Measurements from ENCODE around the gene ABI3.

Gene ABI3

GRCh38 chr17:49194297-49194607 lies 16.3 kb upstream of the ABI3 start:
- Histone ChIP-seq H3K79me2 (ENCODE audit: low read length) (no peaks in the 10 kb centered on the region), H3K9ac (ENCODE audit: low read length) (no peak overlapping the region), H3K36me3 (replicated peaks; ENCODE audit: low read depth, low read length) (no peaks in the 10 kb centered on the region), H4K20me1 (ENCODE audit: insufficient read depth, low read length) (no peaks in the 10 kb centered on the region), H3K27me3 (ENCODE audit: low read depth, low read length) (no peaks in the 10 kb centered on the region), H3K4me2 (ENCODE audit: low read length) (no peak overlapping the region), H3K27ac (ENCODE audit: low read length) (no peak overlapping the region), H3K4me3 (ENCODE audit: low read length) (no peak overlapping the region), H3K4me1 (ENCODE audit: low read length) (peaks cover 17% of the 10 kb centered on the region), H3K9me3 (ENCODE audit: insufficient read depth, low read length) (no peaks in the 10 kb centered on the region), H2AFZ (ENCODE audit: low read depth, low read length) (no peak overlapping the region)
- TF ChIP-seq CTCF (IDR thresholded peaks at IDR 0.05; ENCODE audit: low read depth, low read length) (no peak), EZH2phosphoT487 (IDR thresholded peaks at IDR 0.05; ENCODE audit: low read depth) (no peak)

GRCh38 chr17:49195751-49196150 lies 14.8 kb upstream of the ABI3 start:
- H3K9ac ChIP-seq (ENCODE audit: low read length): no peak overlapping the region
- no peaks in the 10 kb centered on the region for H3K36me3 ChIP-seq (replicated peaks; ENCODE audit: low read depth, low read length)
- H3K27ac ChIP-seq (ENCODE audit: low read length): no peak overlapping the region
- no peaks in the 10 kb centered on the region for H3K27me3 ChIP-seq (ENCODE audit: low read depth, low read length)
- no peak overlapping the region for H3K4me3 ChIP-seq (ENCODE audit: low read length)
- H3K79me2 ChIP-seq (ENCODE audit: low read length): no peaks in the 10 kb centered on the region
- H3K4me2 ChIP-seq (ENCODE audit: low read length): 0 out of 2 replicates have a peak overlapping the region, but pooled peaks have one; percentile 11
- H2AFZ ChIP-seq (ENCODE audit: low read depth, low read length): no peak overlapping the region
- TF ChIP-seq EZH2phosphoT487 (IDR thresholded peaks at IDR 0.05; ENCODE audit: low read depth) (no peak), CTCF (IDR thresholded peaks at IDR 0.05; ENCODE audit: low read depth, low read length) (no peak)
- no peaks in the 10 kb centered on the region for H4K20me1 ChIP-seq (ENCODE audit: insufficient read depth, low read length)
- H3K4me1 ChIP-seq (ENCODE audit: low read length): peaks cover 16% of the 10 kb centered on the region
- H3K9me3 ChIP-seq (ENCODE audit: insufficient read depth, low read length): no peaks in the 10 kb centered on the region

GRCh38 chr17:49196520-49196919 lies 14.0 kb upstream of the ABI3 start:
- no peak overlapping the region for H3K27ac ChIP-seq (ENCODE audit: low read length)
- H3K36me3 ChIP-seq (replicated peaks; ENCODE audit: low read depth, low read length): no peaks in the 10 kb centered on the region
- H3K27me3 ChIP-seq (ENCODE audit: low read depth, low read length): no peaks in the 10 kb centered on the region
- H3K9ac ChIP-seq (ENCODE audit: low read length): no peak overlapping the region
- H4K20me1 ChIP-seq (ENCODE audit: insufficient read depth, low read length): no peaks in the 10 kb centered on the region
- H2AFZ ChIP-seq (ENCODE audit: low read depth, low read length): no peak overlapping the region
- no peaks in the 10 kb centered on the region for H3K79me2 ChIP-seq (ENCODE audit: low read length)
- no peak overlapping the region for H3K4me3 ChIP-seq (ENCODE audit: low read length)
- no peak overlapping the region for H3K4me2 ChIP-seq (ENCODE audit: low read length)
- no peaks in the 10 kb centered on the region for H3K9me3 ChIP-seq (ENCODE audit: insufficient read depth, low read length)
- peaks cover 14% of the 10 kb centered on the region for H3K4me1 ChIP-seq (ENCODE audit: low read length)
- TF ChIP-seq EZH2phosphoT487 (IDR thresholded peaks at IDR 0.05; ENCODE audit: low read depth) (no peak), CTCF (IDR thresholded peaks at IDR 0.05; ENCODE audit: low read depth, low read length) (no peak)

GRCh38 chr17:49197346-49197998 lies 13.0 kb upstream of the ABI3 start:
- Histone ChIP-seq H2AFZ (ENCODE audit: low read depth, low read length) (no peak overlapping the region), H3K36me3 (replicated peaks; ENCODE audit: low read depth, low read length) (no peaks in the 10 kb centered on the region), H3K27ac (ENCODE audit: low read length) (no peak overlapping the region), H3K4me2 (ENCODE audit: low read length) (no peak overlapping the region), H3K9ac (ENCODE audit: low read length) (no peak overlapping the region), H3K79me2 (ENCODE audit: low read length) (no peaks in the 10 kb centered on the region), H3K4me3 (ENCODE audit: low read length) (no peak overlapping the region), H3K27me3 (ENCODE audit: low read depth, low read length) (no peaks in the 10 kb centered on the region), H4K20me1 (ENCODE audit: insufficient read depth, low read length) (no peaks in the 10 kb centered on the region), H3K9me3 (ENCODE audit: insufficient read depth, low read length) (no peaks in the 10 kb centered on the region), H3K4me1 (ENCODE audit: low read length) (peaks cover 14% of the 10 kb centered on the region)
- no peak for TF ChIP-seq EZH2phosphoT487 (IDR thresholded peaks at IDR 0.05; ENCODE audit: low read depth)
- TF ChIP-seq CTCF (IDR thresholded peaks at IDR 0.05; ENCODE audit: low read depth, low read length): no peak
